Spleen (tissue), 11 donors: ENCODE measurements around the gene SLC41A1. TPM values are rescaled to one million over a fixed set of nuclear protein-coding genes. Genes with fewer than 3 reads are reported as not detected.

Experiments used
- DNase-seq: peaks from one replicate; pipeline ENCODE4 v3.0.0-alpha.2; 2020
- H3K27ac ChIP-seq, 8 donors: fragments of 200-600 bp; sonication (generic) in 7 of 8; 1 replicate in 4 of 8; 2 replicates in 4 of 8; pipeline versions ENCODE4 v1.5.0 to v1.8.0; 2016 to 2021; ENCODE audit warnings: inconsistent platforms in 4 of 8, mild to moderate bottlenecking in 4 of 8, moderate library complexity in 1 of 8
- H3K27me3 ChIP-seq, 7 donors: fragments of 200-600 bp; sonication (generic) in 6 of 7; replicated peaks in 1 of 7; 1 replicate in 4 of 7; 2 replicates in 3 of 7; pipeline versions ENCODE4 v1.5.0 to v1.8.0; 2016 to 2021; ENCODE audit warnings: inconsistent platforms in 3 of 7, mild to moderate bottlenecking in 1 of 7
- H3K36me3 ChIP-seq, 6 donors: fragments of 200-600 bp; sonication (generic) in 5 of 6; 1 replicate in 4 of 6; 2 replicates in 2 of 6; pipeline versions ENCODE4 v1.5.0 to v1.8.0; 2016 to 2021; ENCODE audit warnings: inconsistent platforms in 2 of 6
- H3K4me1 ChIP-seq, 6 donors: fragments of 200-600 bp; sonication (generic) in 5 of 6; 1 replicate in 3 of 6; 2 replicates in 3 of 6; pipeline versions ENCODE4 v1.5.0 to v1.8.0; 2016 to 2021; ENCODE audit warnings: inconsistent platforms in 3 of 6
- H3K4me3 ChIP-seq, 8 donors: fragments of 200-600 bp; sonication (generic) in 7 of 8; 1 replicate in 4 of 8; 2 replicates in 4 of 8; pipeline versions ENCODE4 v1.5.0 to v1.8.0; 2016 to 2021; ENCODE audit warnings: inconsistent platforms in 4 of 8, mild to moderate bottlenecking in 4 of 8, moderate library complexity in 2 of 8
- H3K9me3 ChIP-seq, 8 donors: fragments of 200-600 bp; sonication (generic) in 7 of 8; 1 replicate in 4 of 8; 2 replicates in 4 of 8; pipeline versions ENCODE4 v1.5.0 to v1.8.0; 2016 to 2021; ENCODE audit warnings: inconsistent platforms in 4 of 8
- CTCF ChIP-seq, 11 experiments: fragments of 200-600 bp in 7 of 11; fragments of 450-650 bp in 4 of 11; sonication (generic) in 4 of 11; IDR thresholded peaks in 8 of 11; conservative IDR thresholded peaks in 3 of 11; 1 replicate in 7 of 11; 2 replicates in 4 of 11; pipeline versions ENCODE4 v1.4.0 to v1.8.0; 2016 to 2021; ENCODE audit warnings: antibody characterized with exemption in 11 of 11, inconsistent platforms in 4 of 11, mild to moderate bottlenecking in 1 of 11
- POLR2A ChIP-seq, 3 donors: fragments of 450-650 bp; IDR thresholded peaks; one replicate each; pipeline ENCODE4 v1.5.1; 2017; ENCODE audit warnings: antibody characterized with exemption in 3 of 3, mild to moderate bottlenecking in 1 of 3
- POLR2AphosphoS5 ChIP-seq, 3 donors: sonication (generic); formaldehyde crosslinking; IDR thresholded peaks; one replicate each; pipeline ENCODE4 v1.5.1; 2017; ENCODE audit warnings: antibody characterized with exemption in 3 of 3
- WGBS, 5 donors: extraction: QIAGEN DNeasy Blood & Tissue Kit in 3 of 5; methylation state at CpG; one replicate each; pipeline versions ENCODE4 v1.1.5 to v1.1.7; 2013 to 2018; 5-methylcytosine and 5-hydroxymethylcytosine counted together
- intact Hi-C: fragments of 100-400 bp; cut with DNase I; formaldehyde crosslinking; loops from one replicate; pipeline ENCODE4 v1.15.0; 2023; ENCODE audit warnings: low total_unique reads
- polyA plus RNA-seq, 3 donors: library from polyadenylated mRNA; stranded (reverse); fragments of 200-250 nt; gene quantifications; one replicate each; pipeline ENCODE4 v1.2.1, GENCODE V29; 2013
- total RNA-seq, 7 donors: library from RNA; depleted of rRNA in 3 of 7; stranded (reverse); fragments of >200 nt in 3 of 7; fragmentation: NEBNext Ultra II Directional in 4 of 7; extraction: Animal tissue kit (Norgen Biotek cat#: 25700) in 4 of 7; gene quantifications; one replicate each; pipeline versions ENCODE4 v1.1.0 to v1.2.1, GENCODE V29; 2016 to 2021
- donor health status: healthy with polysubstance abuse.
- donor health status: DM: no; HTN: no; CAD: no; lungs with moderate emphysema.
- donor health status: DM: no; HTN: no; CAD: no.
- donor health status: Bipolar disorder and iron deficiency.
- donor health status: healthy.
- donor health status: DM: no; HTN: no; CAD: no.
- donor health status: DM: yes; HTN: yes; CAD: no.

Gene SLC41A1
- total and polyA plus RNA-seq, 10 donors: 4.1 to 29.0 (median 20.8) TPM

GRCh38 chr1:205843036-205843859 is 30.2 kb upstream of the SLC41A1 start:
- no peak overlapping the region for H3K27ac ChIP-seq
- 88 to 97% (median 93%) methylated on average over 3 of the region's 3 CpGs for WGBS, 5 donors
- H3K27me3 ChIP-seq: no peaks in the 10 kb centered on the region
- intact Hi-C loops: no loop called here
- DNase-seq: no peak
- TF ChIP-seq CTCF (IDR thresholded peaks at IDR 0.05 in 8 of 11, conservative IDR thresholded peaks at IDR 0.05 in 3 of 11) (no peak), POLR2AphosphoS5 (IDR thresholded peaks at IDR 0.05) (no peak), POLR2A (IDR thresholded peaks at IDR 0.05) (no peak)
- H3K4me1 ChIP-seq: peaks cover 0 to 7% (median 0%) of the 10 kb centered on the region in 6 donors
- no peaks in the 10 kb centered on the region for H3K36me3 ChIP-seq
- no peak overlapping the region for H3K4me3 ChIP-seq
- no peaks in the 10 kb centered on the region for H3K9me3 ChIP-seq

GRCh38 chr1:205842229-205842628 is 29.2 kb upstream of the SLC41A1 start:
- 87 to 96% (median 92%) methylated on average over 2 of the region's 2 CpGs for WGBS, 5 donors
- no peaks in the 10 kb centered on the region for H3K9me3 ChIP-seq
- no peak overlapping the region for H3K27ac ChIP-seq

GRCh38 chr1:205840146-205840923 is 27.3 kb upstream of the SLC41A1 start:
- intact Hi-C loops: no loop called here
- Histone ChIP-seq H3K4me3 (no peak overlapping the region), H3K4me1 (peaks cover 0 to 7% (median 0%) of the 10 kb centered on the region in 6 donors), H3K9me3 (no peaks in the 10 kb centered on the region), H3K27me3 (no peaks in the 10 kb centered on the region), H3K36me3 (no peaks in the 10 kb centered on the region), H3K27ac (no peak overlapping the region)
- 62 to 67% (median 67%) methylated on average over 4 of the region's 4 CpGs for WGBS, 5 donors
- DNase-seq: no peak
- no peak for TF ChIP-seq POLR2AphosphoS5 (IDR thresholded peaks at IDR 0.05)
- TF ChIP-seq POLR2A (IDR thresholded peaks at IDR 0.05): no peak
- no peak for TF ChIP-seq CTCF (IDR thresholded peaks at IDR 0.05 in 8 of 11, conservative IDR thresholded peaks at IDR 0.05 in 3 of 11)

More at GRCh38 chr1:205842229-205842628, 29.2 kb upstream of the SLC41A1 start:
- peaks cover 0 to 7% (median 0%) of the 10 kb centered on the region in 6 donors for H3K4me1 ChIP-seq
- H3K36me3 ChIP-seq: no peaks in the 10 kb centered on the region
- intact Hi-C loops: no loop called here
- TF ChIP-seq POLR2AphosphoS5 (IDR thresholded peaks at IDR 0.05) (no peak), CTCF (IDR thresholded peaks at IDR 0.05 in 8 of 11, conservative IDR thresholded peaks at IDR 0.05 in 3 of 11) (no peak), POLR2A (IDR thresholded peaks at IDR 0.05) (no peak)
- no peak for DNase-seq
- H3K27me3 ChIP-seq: no peaks in the 10 kb centered on the region
- H3K4me3 ChIP-seq: no peak overlapping the region
